Right atrium auricular region (tissue), 2 donors: ENCODE data around the gene DEFB113. TPM values are rescaled to one million over a fixed set of nuclear protein-coding genes. Genes with fewer than 3 reads are reported as not detected.

Experiments
- DNase-seq: peaks from one replicate; pipeline ENCODE4 v3.0.0-alpha.2; 2019; ENCODE audit warnings: low spot score
- H3K27ac ChIP-seq, 2 donors: fragments of 200-600 bp; sonication (generic); 1 replicate in 1 of 2; 2 replicates in 1 of 2; pipeline ENCODE4 v1.5.1; 2016 to 2019
- H3K27me3 ChIP-seq, 2 donors: fragments of 200-600 bp; sonication (generic); one replicate each; pipeline versions ENCODE4 v1.5.1 to v1.6.0; 2017 to 2019
- H3K36me3 ChIP-seq: fragments of 200-600 bp; sonication (generic); one replicate; pipeline ENCODE4 v1.5.1; 2016
- H3K4me1 ChIP-seq, 2 donors: fragments of 200-600 bp; sonication (generic); one replicate each; pipeline versions ENCODE4 v1.5.1 to v1.6.0; 2017 to 2019
- H3K4me3 ChIP-seq, 2 donors: fragments of 200-600 bp; sonication (generic); 1 replicate in 1 of 2; 2 replicates in 1 of 2; pipeline ENCODE4 v1.5.1; 2017 to 2019; ENCODE audit warnings: mild to moderate bottlenecking in 1 of 2, moderate library complexity in 1 of 2
- H3K9me3 ChIP-seq, 2 donors: fragments of 200-600 bp; sonication (generic); one replicate each; pipeline ENCODE4 v1.5.1; 2019
- total RNA-seq, 2 donors: library from RNA; depleted of rRNA; stranded (reverse); fragments of >200 nt; gene quantifications; one replicate each; pipeline ENCODE4 v1.1.0, GENCODE V29; 2016
- TF ChIP-seq, protein P1 (sequence below), 2 donors: fragments of 200-600 bp; sonication (generic); IDR thresholded peaks; one replicate each; pipeline ENCODE4 v1.5.1; 2019; ENCODE audit warnings: antibody characterized with exemption in 2 of 2

The DEFB113 gene
- total RNA-seq, 2 donors from 2014 or later, result not detected

DNA sequence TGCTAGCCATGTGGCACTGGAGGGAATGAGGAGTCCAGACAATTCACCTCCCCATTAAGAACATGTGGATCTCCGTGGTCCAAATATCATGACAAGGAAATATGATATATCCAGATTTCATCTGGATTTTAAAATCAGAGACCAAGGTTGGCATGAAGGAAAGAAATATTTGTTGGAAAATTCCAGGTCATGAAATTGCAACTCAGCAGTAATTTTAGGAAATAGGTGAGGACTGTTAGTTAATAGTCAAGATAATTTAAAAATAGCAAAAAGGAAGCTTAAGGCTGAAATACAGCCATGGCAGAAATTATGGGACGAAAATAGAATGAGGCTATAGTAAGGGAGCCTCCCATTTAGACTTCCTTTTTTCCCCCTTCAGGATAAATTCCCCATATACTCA, 32.4 kb downstream of the DEFB113 start:
- DNase-seq, result no peak
- Histone ChIP-seq H3K9me3 (no peaks in the 10 kb centered on the region), H3K27me3 (no peaks in the 10 kb centered on the region), H3K4me3 (no peak overlapping the region), H3K27ac (no peak overlapping the region), H3K4me1 (no peaks in the 10 kb centered on the region), H3K36me3 (no peaks in the 10 kb centered on the region)
- TF ChIP-seq, protein P1, sequence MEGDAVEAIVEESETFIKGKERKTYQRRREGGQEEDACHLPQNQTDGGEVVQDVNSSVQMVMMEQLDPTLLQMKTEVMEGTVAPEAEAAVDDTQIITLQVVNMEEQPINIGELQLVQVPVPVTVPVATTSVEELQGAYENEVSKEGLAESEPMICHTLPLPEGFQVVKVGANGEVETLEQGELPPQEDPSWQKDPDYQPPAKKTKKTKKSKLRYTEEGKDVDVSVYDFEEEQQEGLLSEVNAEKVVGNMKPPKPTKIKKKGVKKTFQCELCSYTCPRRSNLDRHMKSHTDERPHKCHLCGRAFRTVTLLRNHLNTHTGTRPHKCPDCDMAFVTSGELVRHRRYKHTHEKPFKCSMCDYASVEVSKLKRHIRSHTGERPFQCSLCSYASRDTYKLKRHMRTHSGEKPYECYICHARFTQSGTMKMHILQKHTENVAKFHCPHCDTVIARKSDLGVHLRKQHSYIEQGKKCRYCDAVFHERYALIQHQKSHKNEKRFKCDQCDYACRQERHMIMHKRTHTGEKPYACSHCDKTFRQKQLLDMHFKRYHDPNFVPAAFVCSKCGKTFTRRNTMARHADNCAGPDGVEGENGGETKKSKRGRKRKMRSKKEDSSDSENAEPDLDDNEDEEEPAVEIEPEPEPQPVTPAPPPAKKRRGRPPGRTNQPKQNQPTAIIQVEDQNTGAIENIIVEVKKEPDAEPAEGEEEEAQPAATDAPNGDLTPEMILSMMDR (IDR thresholded peaks at IDR 0.05), result no peak

GRCh38 chr6:49935387-49935786, 34.0 kb downstream of the DEFB113 start:
- Histone ChIP-seq H3K4me1 (no peaks in the 10 kb centered on the region), H3K4me3 (no peak overlapping the region), H3K9me3 (no peaks in the 10 kb centered on the region), H3K27ac (no peak overlapping the region), H3K36me3 (no peaks in the 10 kb centered on the region), H3K27me3 (no peaks in the 10 kb centered on the region)
- TF ChIP-seq, protein P1 (IDR thresholded peaks at IDR 0.05), result no peak
- DNase-seq, result no peak

- H3K4me3 ChIP-seq, result no peak overlapping the region
- no peaks in the 10 kb centered on the region for H3K36me3 ChIP-seq
- H3K27me3 ChIP-seq, result no peaks in the 10 kb centered on the region
- no peaks in the 10 kb centered on the region for H3K9me3 ChIP-seq
- TF ChIP-seq, protein P1 (IDR thresholded peaks at IDR 0.05), result no peak
- H3K27ac ChIP-seq, result no peak overlapping the region
- no peaks in the 10 kb centered on the region for H3K4me1 ChIP-seq
- no peak for DNase-seq
Observed at GRCh38 chr6:49934770-49935169, 34.7 kb downstream of the DEFB113 start.

DNA sequence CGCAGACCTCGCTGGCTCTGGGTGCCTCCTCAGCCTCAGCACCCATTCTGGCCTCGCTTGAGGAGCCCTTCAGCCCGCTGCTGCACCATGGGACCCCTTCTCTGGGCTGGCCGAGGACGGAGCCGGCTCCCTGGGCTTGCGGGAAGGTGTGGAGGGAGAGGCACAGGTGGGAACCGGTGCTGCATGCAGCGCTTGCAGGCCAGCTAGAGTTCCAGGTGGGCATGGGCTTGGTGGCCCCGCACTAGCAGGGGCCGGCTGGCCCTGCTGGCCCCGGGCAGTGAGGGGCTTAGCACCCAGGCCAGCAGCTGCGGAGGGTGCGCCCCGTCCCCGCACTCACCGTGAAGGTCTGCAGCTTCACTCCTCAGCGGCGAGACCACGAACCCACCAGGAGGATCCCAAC, 35.9 kb downstream of the DEFB113 start:
- Histone ChIP-seq H3K27me3 (no peaks in the 10 kb centered on the region), H3K27ac (no peak overlapping the region), H3K4me3 (no peak overlapping the region), H3K36me3 (no peaks in the 10 kb centered on the region), H3K9me3 (no peaks in the 10 kb centered on the region), H3K4me1 (no peaks in the 10 kb centered on the region)
- TF ChIP-seq, protein P1 (IDR thresholded peaks at IDR 0.05), result no peak
- no peak for DNase-seq

DNA sequence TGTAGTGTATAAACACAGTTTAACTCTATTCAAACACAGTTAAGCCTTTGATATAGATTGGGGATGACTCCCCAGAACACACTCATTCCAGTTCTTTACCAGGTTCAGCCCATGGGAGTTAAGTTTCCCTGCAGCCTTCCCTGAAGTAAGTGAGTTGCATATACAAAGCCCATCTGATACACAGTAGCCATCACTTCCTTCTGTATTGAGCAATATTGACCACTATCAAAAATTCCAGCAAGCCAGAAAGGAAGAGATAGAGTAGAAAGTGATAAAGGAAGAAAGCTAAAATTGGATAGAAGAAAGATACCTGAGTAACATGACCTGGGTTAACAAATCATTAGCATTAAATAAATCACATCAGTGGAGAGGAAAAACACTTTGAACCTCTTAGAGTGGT, 40.1 kb downstream of the DEFB113 start:
- no peaks in the 10 kb centered on the region for H3K27me3 ChIP-seq
- no peaks in the 10 kb centered on the region for H3K4me1 ChIP-seq
- no peak for DNase-seq
- TF ChIP-seq, protein P1 (IDR thresholded peaks at IDR 0.05), result no peak
- no peak overlapping the region for H3K4me3 ChIP-seq
- no peaks in the 10 kb centered on the region for H3K36me3 ChIP-seq
- H3K27ac ChIP-seq, result no peak overlapping the region
- H3K9me3 ChIP-seq, result no peaks in the 10 kb centered on the region

DNA sequence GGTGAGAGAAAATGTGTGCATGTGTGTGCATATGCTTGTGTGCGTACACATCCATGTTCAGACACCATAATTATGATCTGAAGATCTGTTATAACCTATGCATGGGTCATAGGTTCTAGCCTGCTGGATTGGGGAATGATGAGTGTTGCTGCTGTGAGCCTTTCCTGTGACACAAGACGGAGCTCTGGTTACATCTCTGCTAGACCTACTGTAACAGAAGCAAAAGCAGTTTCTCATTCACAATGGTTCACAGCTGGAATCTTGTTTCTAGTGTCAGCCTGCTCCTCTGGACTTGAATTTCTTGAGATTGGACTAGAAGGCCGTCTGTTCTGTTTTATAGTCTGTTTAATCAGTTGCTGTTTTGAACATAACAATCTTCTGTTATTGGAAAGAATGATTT, 45.6 kb downstream of the DEFB113 start:
- Histone ChIP-seq H3K27ac (no peak overlapping the region), H3K36me3 (no peaks in the 10 kb centered on the region), H3K9me3 (no peaks in the 10 kb centered on the region), H3K27me3 (no peaks in the 10 kb centered on the region), H3K4me3 (no peak overlapping the region), H3K4me1 (no peaks in the 10 kb centered on the region)
- TF ChIP-seq, protein P1 (IDR thresholded peaks at IDR 0.05), result no peak
- DNase-seq, result no peak
